ENCODE results near the gene PHF24. TPM values are rescaled to one million over a fixed set of nuclear protein-coding genes. Genes with fewer than 3 reads are reported as not detected.
"Not testable (repeated sequence)": the region's sequence is repeated elsewhere in the genome, so short reads cannot be mapped to it uniquely, and the experiment has no call there.

The PHF24 gene
- total RNA-seq, result 10 to 100 TPM in 1 of 2 donors, 1 to 10 TPM in 1; 7.7 to 36.0 TPM
- polyA plus RNA-seq (ENCODE audit: insufficient read length in 2 of 2), result 10 to 100 TPM; 46.0 to 48.6 TPM
- long read RNA-seq, donor 1, full-length matches to known transcripts, result 4 of 4 reads
- long read RNA-seq, donor 1, partial matches to known transcripts, result 0 of 4 reads
- long read RNA-seq, donor 1, other reads (novel, unspliced or antisense), result 0 of 4 reads
- long read RNA-seq, donor 2, full-length matches to known transcripts, result 3 of 3 reads
- long read RNA-seq, donor 2, partial matches to known transcripts, result 0 of 3 reads
- long read RNA-seq, donor 2, other reads (novel, unspliced or antisense), result 0 of 3 reads
- long read RNA-seq, donor 3, full-length matches to known transcripts, result 2 of 2 reads
- long read RNA-seq, donor 3, partial matches to known transcripts, result 0 of 2 reads
- long read RNA-seq, donor 3, other reads (novel, unspliced or antisense), result 0 of 2 reads
- long read RNA-seq, donor 4, result 0 reads

GRCh38 chr9:34957492-34958410 is at the start of gene PHF24:
TSS of gene PHF24 (plus strand) at chr9:34958285. CDS start at chr9:34971299, 13,014 bp downstream.
- H3K4me3 ChIP-seq (ENCODE audit: low read depth, low read length), result peak within 1 kb of the TSS; percentile 38
- peaks cover 13% of the 10 kb centered on the region for H3K4me1 ChIP-seq (ENCODE audit: control insufficient read depth, insufficient read depth, low read length)
- H3K9me3 ChIP-seq (ENCODE audit: control insufficient read depth, insufficient read depth, low read length), result no peaks in the 10 kb centered on the region
- no peaks in the 10 kb centered on the region for H3K36me3 ChIP-seq (ENCODE audit: control insufficient read depth, insufficient read depth, low read length)
- H3K27me3 ChIP-seq (ENCODE audit: control insufficient read depth, insufficient read depth, low read length), result peaks cover 4% of the 10 kb centered on the region
- under 1% methylated on average over 114 of the region's 116 CpGs for WGBS (ENCODE audit: insufficient coverage)
- DNase-seq (ENCODE audit: low read depth in 4 of 6, low spot score in 6 of 6), result peak in 3 of 6 donors; percentile 21 to 75 (median 70)
- no peak within 1 kb of the TSS for H3K27ac ChIP-seq (ENCODE audit: low read depth, low read length)

DNA sequence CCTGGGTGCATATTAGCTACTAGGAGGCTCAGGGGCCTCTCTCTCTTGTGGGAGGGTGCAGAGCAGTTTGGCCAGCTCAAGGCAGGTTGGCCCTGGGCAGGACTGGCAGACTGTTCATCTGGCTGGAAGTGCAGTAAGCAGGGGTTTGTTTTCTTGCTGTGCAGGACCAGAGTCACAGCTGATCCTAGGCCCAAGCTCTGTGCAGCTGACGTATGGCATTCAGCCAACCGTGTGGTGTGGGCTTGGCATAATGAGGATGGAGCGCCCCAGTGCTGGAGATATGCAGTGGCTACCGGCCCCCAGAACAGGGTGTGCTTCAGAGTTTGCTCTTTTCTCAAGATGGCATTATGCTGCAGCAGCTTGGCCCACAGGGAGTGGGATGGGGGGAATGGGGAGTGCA is 31.0 kb upstream of the PHF24 start:
- H3K4me1 ChIP-seq (ENCODE audit: control insufficient read depth, insufficient read depth, low read length), result peaks cover 14% of the 10 kb centered on the region
- peaks cover 4% of the 10 kb centered on the region for H3K9me3 ChIP-seq (ENCODE audit: control insufficient read depth, insufficient read depth, low read length)
- no peaks in the 10 kb centered on the region for H3K36me3 ChIP-seq (ENCODE audit: control insufficient read depth, insufficient read depth, low read length)
- H3K27me3 ChIP-seq (ENCODE audit: control insufficient read depth, insufficient read depth, low read length), result no peaks in the 10 kb centered on the region
- H3K4me3 ChIP-seq (ENCODE audit: low read depth, low read length), result no peak overlapping the region
- no peak overlapping the region for H3K27ac ChIP-seq (ENCODE audit: low read depth, low read length)
- 30% methylated on average over 4 of the region's 4 CpGs for WGBS (ENCODE audit: insufficient coverage)
- DNase-seq (ENCODE audit: low read depth in 4 of 6, low spot score in 6 of 6), result peak in 5 of 6 donors; percentile 19 to 85 (median 39)

DNA sequence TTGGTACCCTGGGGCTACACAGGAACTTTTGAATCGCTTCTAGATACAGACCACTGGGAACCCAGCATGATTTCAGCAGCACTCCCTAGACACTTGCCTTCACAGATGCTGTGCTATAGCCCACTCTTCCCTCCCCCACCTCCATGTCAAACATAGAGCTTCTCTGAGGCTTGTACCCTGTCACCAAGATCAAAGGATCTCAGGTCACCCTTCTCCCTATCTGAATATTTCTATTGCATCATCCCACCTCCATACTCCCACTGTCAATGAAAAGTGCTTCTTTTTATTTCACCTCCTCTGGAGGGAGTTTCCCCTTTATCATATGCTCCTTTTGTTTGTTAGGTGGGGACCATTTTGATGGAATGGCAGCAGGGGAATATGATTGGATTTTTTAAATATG is 29.2 kb upstream of the PHF24 start:
- no peak overlapping the region for H3K4me3 ChIP-seq (ENCODE audit: low read depth, low read length)
- no peaks in the 10 kb centered on the region for H3K36me3 ChIP-seq (ENCODE audit: control insufficient read depth, insufficient read depth, low read length)
- H3K27me3 ChIP-seq (ENCODE audit: control insufficient read depth, insufficient read depth, low read length), result no peaks in the 10 kb centered on the region
- no peak overlapping the region for H3K27ac ChIP-seq (ENCODE audit: low read depth, low read length)
- 89% methylated on average over 1 of the region's 1 CpG for WGBS (ENCODE audit: insufficient coverage)
- no peak for DNase-seq (ENCODE audit: low read depth in 4 of 6, low spot score in 6 of 6)
- peaks cover 14% of the 10 kb centered on the region for H3K4me1 ChIP-seq (ENCODE audit: control insufficient read depth, insufficient read depth, low read length)
- peaks cover 4% of the 10 kb centered on the region for H3K9me3 ChIP-seq (ENCODE audit: control insufficient read depth, insufficient read depth, low read length)

GRCh38 chr9:34929506-34930102 is 28.5 kb upstream of the PHF24 start:
- no peak overlapping the region for H3K4me3 ChIP-seq (ENCODE audit: low read depth, low read length)
- H3K4me1 ChIP-seq (ENCODE audit: control insufficient read depth, insufficient read depth, low read length), result peaks cover 14% of the 10 kb centered on the region
- H3K36me3 ChIP-seq (ENCODE audit: control insufficient read depth, insufficient read depth, low read length), result no peaks in the 10 kb centered on the region
- peaks cover 4% of the 10 kb centered on the region for H3K9me3 ChIP-seq (ENCODE audit: control insufficient read depth, insufficient read depth, low read length)
- no peaks in the 10 kb centered on the region for H3K27me3 ChIP-seq (ENCODE audit: control insufficient read depth, insufficient read depth, low read length)
- DNase-seq (ENCODE audit: low read depth in 4 of 6, low spot score in 6 of 6), result peak in 3 of 6 donors; percentile 11 to 77 (median 50)
- WGBS (ENCODE audit: insufficient coverage), result 26% methylated on average over 5 of the region's 7 CpGs
- no peak overlapping the region for H3K27ac ChIP-seq (ENCODE audit: low read depth, low read length)

- H3K27ac ChIP-seq (ENCODE audit: low read depth, low read length); H3K4me1 ChIP-seq (ENCODE audit: control insufficient read depth, insufficient read depth, low read length); H3K4me3 ChIP-seq (ENCODE audit: low read depth, low read length); H3K27me3 ChIP-seq (ENCODE audit: control insufficient read depth, insufficient read depth, low read length); H3K36me3 ChIP-seq (ENCODE audit: control insufficient read depth, insufficient read depth, low read length); H3K9me3 ChIP-seq (ENCODE audit: control insufficient read depth, insufficient read depth, low read length): not testable (repeated sequence)
- DNase-seq (ENCODE audit: low read depth in 4 of 6, low spot score in 6 of 6), result peak in 2 of 6 donors; percentile 47 to 56
Measured at GRCh38 chr9:34939989-34940388, 18.1 kb upstream of the PHF24 start.

GRCh38 chr9:34948451-34948850 is 9.6 kb upstream of the PHF24 start:
- DNase-seq (ENCODE audit: low read depth in 4 of 6, low spot score in 6 of 6), result no peak
- no peaks in the 10 kb centered on the region for H3K27me3 ChIP-seq (ENCODE audit: control insufficient read depth, insufficient read depth, low read length)
- H3K4me1 ChIP-seq (ENCODE audit: control insufficient read depth, insufficient read depth, low read length), result no peaks in the 10 kb centered on the region
- H3K27ac ChIP-seq (ENCODE audit: low read depth, low read length), result no peak overlapping the region
- no peaks in the 10 kb centered on the region for H3K9me3 ChIP-seq (ENCODE audit: control insufficient read depth, insufficient read depth, low read length)
- no peak overlapping the region for H3K4me3 ChIP-seq (ENCODE audit: low read depth, low read length)
- no peaks in the 10 kb centered on the region for H3K36me3 ChIP-seq (ENCODE audit: control insufficient read depth, insufficient read depth, low read length)
- no CpG with 5 or more reads among the region's 2 CpGs for WGBS (ENCODE audit: insufficient coverage)

DNA sequence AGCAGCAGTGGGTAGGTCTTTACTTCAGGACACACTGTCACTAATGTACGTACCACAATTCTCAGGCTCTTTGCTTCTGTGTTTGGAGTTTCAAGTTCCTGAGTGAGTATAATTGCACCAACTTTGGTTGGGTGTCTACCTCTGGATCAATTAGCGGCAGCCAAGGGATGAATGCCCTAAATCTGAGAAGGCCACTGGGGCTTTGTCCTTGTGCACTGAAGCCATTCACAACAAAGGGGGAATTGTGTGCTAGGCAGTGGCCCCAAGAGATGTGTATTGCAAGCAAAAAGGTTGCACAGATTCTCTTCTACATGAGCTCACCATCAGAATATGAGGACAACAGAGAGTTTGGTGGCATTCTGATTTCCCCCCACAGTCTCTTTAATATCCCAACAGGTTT is 3.9 kb upstream of the PHF24 start:
- no peak for DNase-seq (ENCODE audit: low read depth in 4 of 6, low spot score in 6 of 6)
- no peak overlapping the region for H3K27ac ChIP-seq (ENCODE audit: low read depth, low read length)
- no peak overlapping the region for H3K4me3 ChIP-seq (ENCODE audit: low read depth, low read length)
- peaks cover 13% of the 10 kb centered on the region for H3K4me1 ChIP-seq (ENCODE audit: control insufficient read depth, insufficient read depth, low read length)
- peaks cover 3% of the 10 kb centered on the region for H3K27me3 ChIP-seq (ENCODE audit: control insufficient read depth, insufficient read depth, low read length)
- 20% methylated on average over 1 of the region's 2 CpGs for WGBS (ENCODE audit: insufficient coverage)
- H3K36me3 ChIP-seq (ENCODE audit: control insufficient read depth, insufficient read depth, low read length), result no peaks in the 10 kb centered on the region
- H3K9me3 ChIP-seq (ENCODE audit: control insufficient read depth, insufficient read depth, low read length), result no peaks in the 10 kb centered on the region

DNA sequence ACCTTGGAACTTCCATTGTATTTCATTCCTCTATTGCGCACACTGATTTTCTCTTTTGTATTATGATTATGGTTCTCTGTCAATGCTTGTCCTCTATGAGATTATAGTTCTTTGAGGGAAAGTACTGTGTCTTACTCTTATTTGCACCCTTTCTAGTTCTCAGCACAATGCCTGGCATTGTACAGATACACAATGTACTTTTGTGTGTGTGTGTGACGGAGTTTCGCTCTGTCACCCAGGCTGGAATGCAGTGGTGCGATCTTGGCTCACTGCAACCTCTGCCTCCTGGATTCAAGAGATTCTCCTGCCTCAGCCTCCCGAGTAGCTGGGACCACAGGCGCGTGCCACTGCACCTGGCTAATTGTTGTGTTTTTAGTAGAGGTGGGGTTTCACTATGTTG is 2.0 kb upstream of the PHF24 start:
- H3K4me1 ChIP-seq (ENCODE audit: control insufficient read depth, insufficient read depth, low read length), result peaks cover 13% of the 10 kb centered on the region
- 81% methylated on average over 3 of the region's 7 CpGs for WGBS (ENCODE audit: insufficient coverage)
- not testable (repeated sequence) for DNase-seq (ENCODE audit: low read depth in 4 of 6, low spot score in 6 of 6); H3K4me3 ChIP-seq (ENCODE audit: low read depth, low read length); H3K27ac ChIP-seq (ENCODE audit: low read depth, low read length); H3K36me3 ChIP-seq (ENCODE audit: control insufficient read depth, insufficient read depth, low read length); H3K27me3 ChIP-seq (ENCODE audit: control insufficient read depth, insufficient read depth, low read length); H3K9me3 ChIP-seq (ENCODE audit: control insufficient read depth, insufficient read depth, low read length)

DNA sequence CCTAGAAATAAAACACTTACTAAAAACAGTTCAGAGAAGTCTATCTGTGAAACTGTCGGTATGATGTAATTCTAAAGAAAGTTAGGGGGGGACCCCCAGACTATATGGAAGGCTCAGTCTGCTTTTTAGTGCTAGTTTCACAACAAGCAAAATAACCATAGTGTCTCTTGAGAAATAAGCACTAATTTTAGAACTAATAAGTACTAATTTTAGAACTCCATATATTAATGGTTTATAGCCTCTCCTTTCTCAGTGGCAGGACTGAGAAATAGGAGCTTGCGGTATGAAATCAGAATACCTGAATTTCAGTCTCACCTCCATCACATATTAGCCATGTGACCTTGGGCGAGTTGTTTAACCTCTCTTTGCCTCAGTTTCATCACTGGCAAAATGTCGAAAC is 1.4 kb upstream of the PHF24 start:
- Histone ChIP-seq H3K27me3 (ENCODE audit: control insufficient read depth, insufficient read depth, low read length) (peaks cover 4% of the 10 kb centered on the region), H3K9me3 (ENCODE audit: control insufficient read depth, insufficient read depth, low read length) (no peaks in the 10 kb centered on the region), H3K27ac (ENCODE audit: low read depth, low read length) (no peak overlapping the region), H3K36me3 (ENCODE audit: control insufficient read depth, insufficient read depth, low read length) (no peaks in the 10 kb centered on the region), H3K4me1 (ENCODE audit: control insufficient read depth, insufficient read depth, low read length) (peaks cover 13% of the 10 kb centered on the region), H3K4me3 (ENCODE audit: low read depth, low read length) (no peak overlapping the region)
- DNase-seq (ENCODE audit: low read depth in 4 of 6, low spot score in 6 of 6), result no peak
- WGBS (ENCODE audit: insufficient coverage), result no CpG with 5 or more reads among the region's 4 CpGs

Data from spinal cord (tissue), 10 donors.